Natural killer cell (primary cell): ENCODE data around the gene CTF1. TPM values are rescaled to one million over a fixed set of nuclear protein-coding genes. Genes with fewer than 3 reads are reported as not detected.

Experiments
- ATAC-seq, 3 donors: fragments of 150-1000 bp in 2 of 3; fragments of 200-7000 bp in 1 of 3; cut with Tn5 transposase; 1 replicate in 1 of 3; 2 replicates in 2 of 3; pipeline ENCODE4 v1.10.0; 2021; ENCODE audit warnings: mild to moderate bottlenecking in 2 of 3, moderate library complexity in 2 of 3
- DNase-seq, 2 donors: peaks; one replicate each; pipeline versions ENCODE4 v3.0.0 to v3.0.0-alpha.2; 2013 to 2021; ENCODE audit warnings: mixed read lengths in 1 of 2
- H3K27ac ChIP-seq: one replicate; pipeline ENCODE4 v1.5.1; 2013; ENCODE audit warnings: mild to moderate bottlenecking, low read length
- H3K27me3 ChIP-seq: one replicate; pipeline ENCODE4 v1.6.1; 2013; ENCODE audit warnings: low read length; ENCODE audit not compliant: control insufficient read depth, insufficient read depth
- H3K36me3 ChIP-seq: one replicate; pipeline ENCODE4 v1.6.1; 2013; ENCODE audit warnings: low read length; ENCODE audit not compliant: control insufficient read depth, insufficient read depth
- H3K4me1 ChIP-seq: one replicate; pipeline ENCODE4 v1.6.1; 2013; ENCODE audit warnings: low read length; ENCODE audit not compliant: control insufficient read depth, insufficient read depth
- H3K4me3 ChIP-seq: one replicate; pipeline ENCODE4 v1.5.1; 2013; ENCODE audit warnings: low read length
- H3K9me3 ChIP-seq: one replicate; pipeline ENCODE4 v1.6.1; 2013; ENCODE audit warnings: low read length; ENCODE audit not compliant: control insufficient read depth, insufficient read depth
- H3K27ac Mint-ChIP-seq, 2 donors: one replicate each; pipeline ENCODE4 v1.8.0; 2022; ENCODE audit warnings: mild to moderate bottlenecking in 2 of 2, mixed read lengths in 2 of 2, moderate library complexity in 1 of 2
- H3K27me3 Mint-ChIP-seq, 2 donors: one replicate each; pipeline ENCODE4 v1.8.0; 2022; ENCODE audit warnings: low read depth in 2 of 2, mixed read lengths in 2 of 2
- H3K36me3 Mint-ChIP-seq: one replicate; pipeline ENCODE4 v1.8.0; 2022; ENCODE audit warnings: mixed read lengths
- H3K4me1 Mint-ChIP-seq, 2 donors: one replicate each; pipeline ENCODE4 v1.8.0; 2022; ENCODE audit warnings: mixed read lengths in 2 of 2
- H3K4me3 Mint-ChIP-seq: one replicate; pipeline ENCODE4 v1.8.0; 2022; ENCODE audit warnings: mild to moderate bottlenecking, moderate library complexity, mixed read lengths
- H3K9me3 Mint-ChIP-seq, 2 donors: one replicate each; pipeline ENCODE4 v1.8.0; 2022; ENCODE audit warnings: mixed read lengths in 2 of 2
- CTCF ChIP-seq: fragments of 200-600 bp; IDR thresholded peaks from one replicate; pipeline ENCODE4 v1.8.0; 2022; ENCODE audit warnings: antibody characterized with exemption
- WGBS: methylation state at CpG from one replicate; pipeline ENCODE4 v1.1.7; 2013; ENCODE audit warnings: missing lambda C conversion rate; ENCODE audit not compliant: insufficient coverage; 5-methylcytosine and 5-hydroxymethylcytosine counted together
- intact Hi-C: fragments of 100-400 bp; cut with micrococcal nuclease; formaldehyde crosslinking; loops from one replicate; pipeline ENCODE4 v1.14.2; 2022
- total RNA-seq, 4 donors: library from RNA; stranded (reverse); fragments of 120-200 nt in 1 of 4; gene quantifications; one replicate each; pipeline versions ENCODE4 v1.2.3 to v1.2.4, GENCODE V29; 2013 to 2022

Gene CTF1
- under 1 TPM; 0.45 to 0.60 (median 0.47) TPM for total RNA-seq
- total RNA-seq (2013) = 0.05 TPM

GRCh38 chr16:30896261-30896888, at the start of gene CTF1:
CTF1 (plus strand) TSS chr16:30896614; CDS start chr16:30896644, 30 bp downstream.
- Histone ChIP-seq H3K27me3 (no peaks in the 10 kb centered on the region), H3K9me3 (no peaks in the 10 kb centered on the region), H3K27ac (peak within 1 kb of the TSS; percentile 34), H3K4me3 (peak within 1 kb of the TSS; percentile 1), H3K36me3 (no peaks in the 10 kb centered on the region), H3K4me1 (peaks cover 48% of the 10 kb centered on the region)
- 36% methylated on average over 24 of the region's 31 CpGs for WGBS
- peak within 1 kb of the TSS; percentile 61 for H3K4me3 Mint-ChIP-seq
- intact Hi-C loops = no loop called here
- no peak for TF ChIP-seq CTCF
- no peaks in the 10 kb centered on the region for H3K9me3 Mint-ChIP-seq
- ATAC-seq = no peak
- peaks cover 29 to 56% of the 10 kb centered on the region in 2 donors for H3K4me1 Mint-ChIP-seq
- no peak for DNase-seq
- no peaks in the 10 kb centered on the region for H3K27me3 Mint-ChIP-seq
- peak within 1 kb of the TSS; percentile 81 to 93 for H3K27ac Mint-ChIP-seq
- no peaks in the 10 kb centered on the region for H3K36me3 Mint-ChIP-seq

GRCh38 chr16:30846649-30847402, 49.6 kb upstream of the CTF1 start:
- H3K27ac Mint-ChIP-seq = no peak overlapping the region
- ATAC-seq (no peak), DNase-seq (no peak)
- H3K36me3 ChIP-seq = no peaks in the 10 kb centered on the region
- 96% methylated on average over 4 of the region's 4 CpGs for WGBS
- no peaks in the 10 kb centered on the region for H3K27me3 Mint-ChIP-seq
- H3K9me3 ChIP-seq = no peaks in the 10 kb centered on the region
- H3K27ac ChIP-seq = no peak overlapping the region
- no peaks in the 10 kb centered on the region for H3K9me3 Mint-ChIP-seq
- H3K4me3 Mint-ChIP-seq = no peak overlapping the region
- H3K4me3 ChIP-seq = no peak overlapping the region
- no peaks in the 10 kb centered on the region for H3K36me3 Mint-ChIP-seq
- H3K4me1 Mint-ChIP-seq = peaks cover 9 to 10% of the 10 kb centered on the region in 2 donors
- H3K27me3 ChIP-seq = no peaks in the 10 kb centered on the region
- intact Hi-C loops = loop anchor here (10.0 kb wide), 1 partner anchor 1018 kb away; no protein-coding TSS in a partner anchor
- no peak for TF ChIP-seq CTCF
- H3K4me1 ChIP-seq = peaks cover 7% of the 10 kb centered on the region

- Mint-ChIP-seq H3K27me3 (no peaks in the 10 kb centered on the region), H3K4me1 (peaks cover under 1 to 2% of the 10 kb centered on the region in 2 donors), H3K27ac (no peak overlapping the region), H3K9me3 (no peaks in the 10 kb centered on the region), H3K4me3 (no peak overlapping the region), H3K36me3 (no peaks in the 10 kb centered on the region)
- intact Hi-C loops = no loop called here
- H3K27me3 ChIP-seq = no peaks in the 10 kb centered on the region
- WGBS = no CpG with 5 or more reads among the region's 1 CpG
- peaks cover 1% of the 10 kb centered on the region for H3K4me1 ChIP-seq
- H3K9me3 ChIP-seq = no peaks in the 10 kb centered on the region
- ATAC-seq (no peak), DNase-seq (no peak)
- no peak overlapping the region for H3K27ac ChIP-seq
- no peak for TF ChIP-seq CTCF
- no peaks in the 10 kb centered on the region for H3K36me3 ChIP-seq
- H3K4me3 ChIP-seq = no peak overlapping the region
Observed at GRCh38 chr16:30850246-30850645, 46.2 kb upstream of the CTF1 start.
